Esophagus squamous epithelium (tissue), 4 donors: Measurements from ENCODE around the gene SPEG.

Experiments
- CTCF ChIP-seq, 6 experiments: fragments of 450-650 bp in 4 of 6; fragments of 200-600 bp in 2 of 6; sonication (generic) in 2 of 6; IDR thresholded peaks; one replicate each; pipeline ENCODE4 v1.5.1; 2016 to 2019; ENCODE audit warnings: antibody characterized with exemption in 6 of 6, mild to moderate bottlenecking in 4 of 6, moderate library complexity in 4 of 6
- POLR2A ChIP-seq, 4 donors: fragments of 450-650 bp; IDR thresholded peaks; one replicate each; pipeline ENCODE4 v1.6.1; 2017; ENCODE audit warnings: antibody characterized with exemption in 4 of 4, mild to moderate bottlenecking in 4 of 4, moderate library complexity in 3 of 4

GRCh38 chr2:219437690-219438206 lies 3.1 kb downstream of the SPEG start:
- TF ChIP-seq CTCF (IDR thresholded peaks at IDR 0.05) (no peak), POLR2A (IDR thresholded peaks at IDR 0.05) (no peak)
